Tibial nerve (tissue), 4 donors: Measurements from ENCODE around the gene LTBP2. TPM values are rescaled to one million over a fixed set of nuclear protein-coding genes. Genes with fewer than 3 reads are reported as not detected.
A peak's percentile ranks its signal among the peaks of the same experiment; 100 is the strongest.

Source experiments
- DNase-seq, 2 donors: peaks; one replicate each; pipeline ENCODE4 v3.0.0-alpha.2; 2019; ENCODE audit warnings: low spot score in 2 of 2
- H3K27ac ChIP-seq, 4 donors: fragments of 200-600 bp; sonication (generic) in 3 of 4; one replicate each; pipeline ENCODE4 v1.5.1; 2017 to 2019; ENCODE audit warnings: mild to moderate bottlenecking in 1 of 4
- H3K27me3 ChIP-seq, 2 donors: fragments of 200-600 bp; sonication (generic) in 1 of 2; one replicate each; pipeline versions ENCODE4 v1.5.1 to v1.6.0; 2017 to 2019
- H3K36me3 ChIP-seq, 3 donors: fragments of 200-600 bp; sonication (generic); one replicate each; pipeline ENCODE4 v1.5.1; 2018 to 2019
- H3K4me1 ChIP-seq, 4 donors: fragments of 200-600 bp; sonication (generic) in 3 of 4; one replicate each; pipeline ENCODE4 v1.5.1; 2017 to 2019
- H3K4me3 ChIP-seq, 4 donors: fragments of 200-600 bp; sonication (generic) in 3 of 4; one replicate each; pipeline ENCODE4 v1.5.1; 2017 to 2019; ENCODE audit warnings: mild to moderate bottlenecking in 1 of 4, moderate library complexity in 1 of 4
- H3K9me3 ChIP-seq, 4 donors: fragments of 200-600 bp; sonication (generic) in 3 of 4; one replicate each; pipeline ENCODE4 v1.5.1; 2017 to 2019
- EP300 ChIP-seq, 2 donors: sonication (generic); formaldehyde crosslinking; IDR thresholded peaks; one replicate each; pipeline ENCODE4 v1.6.1; 2017; ENCODE audit warnings: antibody characterized with exemption in 2 of 2, mild to moderate bottlenecking in 1 of 2
- POLR2A ChIP-seq, 2 donors: fragments of 450-650 bp; IDR thresholded peaks; one replicate each; pipeline ENCODE4 v1.6.1; 2017; ENCODE audit warnings: antibody characterized with exemption in 2 of 2, mild to moderate bottlenecking in 2 of 2, moderate library complexity in 2 of 2
- WGBS, 2 donors: methylation state at CpG; one replicate each; pipeline ENCODE4 v1.1.5; 2018; 5-methylcytosine and 5-hydroxymethylcytosine counted together
- total RNA-seq, 4 donors: library from RNA; depleted of rRNA; stranded (reverse); fragments of >200 nt; gene quantifications; one replicate each; pipeline ENCODE4 v1.1.0, GENCODE V29; 2016
- TF ChIP-seq, protein P1 (sequence below), 5 experiments: fragments of 200-600 bp in 3 of 5; fragments of 450-650 bp in 2 of 5; sonication (generic) in 3 of 5; IDR thresholded peaks; one replicate each; pipeline ENCODE4 v1.5.1; 2016 to 2019; ENCODE audit warnings: antibody characterized with exemption in 5 of 5, mild to moderate bottlenecking in 3 of 5, moderate library complexity in 2 of 5

LTBP2 gene
- total RNA-seq, 4 donors from 2014 or later = 67.1 to 276 (median 134) TPM

DNA sequence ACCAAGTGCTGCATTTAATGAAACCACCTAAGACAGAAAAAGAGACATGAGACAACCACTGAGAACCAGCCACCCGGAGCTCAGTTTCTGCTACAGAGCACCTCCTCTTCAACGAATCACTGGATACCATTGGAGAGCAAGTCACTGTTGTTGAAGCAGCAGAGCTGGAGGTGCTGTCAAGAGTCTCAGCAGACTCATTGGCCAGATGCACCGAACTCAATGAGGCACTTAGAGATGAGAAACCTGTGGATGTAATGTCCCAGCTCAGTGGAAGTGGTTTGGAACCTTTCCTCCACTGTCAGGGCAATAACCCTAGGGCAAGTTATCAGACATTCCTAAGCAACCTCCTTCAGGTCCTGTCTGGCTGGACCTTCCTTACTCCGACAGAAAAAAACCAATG, 132.0 kb downstream of the LTBP2 start:
- H3K4me1 ChIP-seq = no peaks in the 10 kb centered on the region
- no peak overlapping the region for H3K4me3 ChIP-seq
- H3K36me3 ChIP-seq = peaks cover 0 to 90% (median 3%) of the 10 kb centered on the region in 3 donors
- 79 to 86% methylated on average over 4 of the region's 4 CpGs for WGBS, 2 donors
- H3K27me3 ChIP-seq = no peaks in the 10 kb centered on the region
- no peak for DNase-seq
- no peak overlapping the region for H3K27ac ChIP-seq
- TF ChIP-seq POLR2A (IDR thresholded peaks at IDR 0.05) = no peak
- no peak for TF ChIP-seq EP300 (IDR thresholded peaks at IDR 0.05)
- TF ChIP-seq, protein P1, sequence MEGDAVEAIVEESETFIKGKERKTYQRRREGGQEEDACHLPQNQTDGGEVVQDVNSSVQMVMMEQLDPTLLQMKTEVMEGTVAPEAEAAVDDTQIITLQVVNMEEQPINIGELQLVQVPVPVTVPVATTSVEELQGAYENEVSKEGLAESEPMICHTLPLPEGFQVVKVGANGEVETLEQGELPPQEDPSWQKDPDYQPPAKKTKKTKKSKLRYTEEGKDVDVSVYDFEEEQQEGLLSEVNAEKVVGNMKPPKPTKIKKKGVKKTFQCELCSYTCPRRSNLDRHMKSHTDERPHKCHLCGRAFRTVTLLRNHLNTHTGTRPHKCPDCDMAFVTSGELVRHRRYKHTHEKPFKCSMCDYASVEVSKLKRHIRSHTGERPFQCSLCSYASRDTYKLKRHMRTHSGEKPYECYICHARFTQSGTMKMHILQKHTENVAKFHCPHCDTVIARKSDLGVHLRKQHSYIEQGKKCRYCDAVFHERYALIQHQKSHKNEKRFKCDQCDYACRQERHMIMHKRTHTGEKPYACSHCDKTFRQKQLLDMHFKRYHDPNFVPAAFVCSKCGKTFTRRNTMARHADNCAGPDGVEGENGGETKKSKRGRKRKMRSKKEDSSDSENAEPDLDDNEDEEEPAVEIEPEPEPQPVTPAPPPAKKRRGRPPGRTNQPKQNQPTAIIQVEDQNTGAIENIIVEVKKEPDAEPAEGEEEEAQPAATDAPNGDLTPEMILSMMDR (IDR thresholded peaks at IDR 0.05) = no peak
- no peaks in the 10 kb centered on the region for H3K9me3 ChIP-seq

DNA sequence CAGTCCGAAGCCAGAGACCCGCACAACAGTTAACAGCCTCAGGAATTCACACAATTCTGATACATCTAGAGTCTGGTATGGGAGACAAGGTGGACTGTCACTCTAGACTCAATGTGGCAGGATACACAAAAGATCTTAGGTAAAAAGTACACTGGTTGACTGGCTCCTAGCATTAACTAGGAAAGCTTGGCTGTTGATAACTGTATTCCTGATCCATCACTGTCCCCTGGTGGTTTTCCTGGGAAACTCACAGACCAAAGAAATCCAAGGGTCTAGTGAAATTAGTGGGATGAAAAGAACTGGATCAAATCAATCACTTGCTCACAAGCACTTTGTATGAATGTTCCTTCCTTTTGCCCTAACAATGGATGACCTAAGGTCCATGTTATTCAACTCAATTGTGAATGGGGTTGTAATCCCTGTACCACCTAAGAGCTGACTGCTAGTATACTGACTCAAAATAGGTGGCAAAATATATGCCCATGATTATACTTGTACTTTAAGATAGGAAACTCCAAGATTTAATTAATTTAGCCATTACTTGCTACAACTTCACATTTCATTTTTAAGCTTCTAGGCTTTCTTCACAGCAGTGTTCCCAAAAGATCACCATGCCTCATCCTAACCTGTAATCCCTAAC, 132.9 kb downstream of the LTBP2 start:
- Histone ChIP-seq H3K27ac (no peak overlapping the region), H3K36me3 (peaks cover 0 to 90% (median 3%) of the 10 kb centered on the region in 3 donors), H3K4me1 (no peaks in the 10 kb centered on the region), H3K4me3 (no peak overlapping the region), H3K9me3 (no peaks in the 10 kb centered on the region), H3K27me3 (no peaks in the 10 kb centered on the region)
- no peak for TF ChIP-seq POLR2A (IDR thresholded peaks at IDR 0.05)
- TF ChIP-seq, protein P1 (IDR thresholded peaks at IDR 0.05) = peak; percentile 28 to 76 (median 42)
- 93 to 100% methylated on average over 2 of the region's 2 CpGs for WGBS, 2 donors
- no peak for DNase-seq

DNA sequence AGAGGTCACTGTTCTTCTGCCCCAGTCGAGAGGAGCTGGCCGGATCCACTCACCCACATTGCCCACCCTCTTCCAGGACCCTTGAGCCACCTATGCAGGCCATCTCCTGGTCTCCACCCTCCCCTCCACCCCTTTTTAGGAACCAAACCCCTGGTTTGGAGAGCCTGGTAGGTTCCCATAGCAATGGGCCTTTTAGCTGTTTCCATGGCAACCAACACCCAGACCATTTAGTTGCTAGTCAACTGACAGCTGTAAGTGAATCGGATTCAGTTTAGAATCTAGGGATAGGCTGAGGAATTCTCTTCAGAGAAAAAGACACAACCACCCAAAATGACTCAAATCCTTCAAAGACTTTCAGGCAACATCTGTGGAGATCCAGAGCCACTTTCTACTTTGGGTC, 135.4 kb downstream of the LTBP2 start:
- WGBS, 2 donors = 74 to 88% methylated on average over 3 of the region's 3 CpGs
- H3K27ac ChIP-seq = no peak overlapping the region
- peaks cover 0 to 83% (median 3%) of the 10 kb centered on the region in 3 donors for H3K36me3 ChIP-seq
- no peaks in the 10 kb centered on the region for H3K9me3 ChIP-seq
- H3K27me3 ChIP-seq = no peaks in the 10 kb centered on the region
- no peak overlapping the region for H3K4me3 ChIP-seq
- no peaks in the 10 kb centered on the region for H3K4me1 ChIP-seq
- no peak for DNase-seq
- no peak for TF ChIP-seq EP300 (IDR thresholded peaks at IDR 0.05)
- TF ChIP-seq, protein P1 (IDR thresholded peaks at IDR 0.05) = no peak
- TF ChIP-seq POLR2A (IDR thresholded peaks at IDR 0.05) = no peak

DNA sequence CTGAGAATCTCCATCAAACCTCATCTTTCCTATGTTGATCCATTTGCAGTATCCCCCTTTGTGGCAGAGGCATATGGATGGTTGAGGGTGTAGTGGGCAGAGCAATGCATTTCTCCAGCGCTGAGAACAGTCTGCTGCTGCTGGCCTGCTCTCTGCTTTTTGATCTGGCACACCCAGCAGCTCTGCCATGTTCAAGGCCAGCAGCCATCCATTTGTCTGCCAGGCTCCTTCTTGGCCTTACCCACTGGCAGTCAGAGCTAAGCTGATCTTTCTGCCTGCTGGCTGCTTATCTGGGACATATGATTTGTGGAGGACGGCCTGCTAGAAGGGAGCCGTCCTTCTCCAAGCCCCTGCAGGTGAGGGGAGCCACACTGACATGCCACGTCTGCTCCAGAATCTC, 135.9 kb downstream of the LTBP2 start:
- H3K4me3 ChIP-seq = no peak overlapping the region
- H3K9me3 ChIP-seq = no peaks in the 10 kb centered on the region
- TF ChIP-seq, protein P1 (IDR thresholded peaks at IDR 0.05) = no peak
- TF ChIP-seq EP300 (IDR thresholded peaks at IDR 0.05) = no peak
- no peak for TF ChIP-seq POLR2A (IDR thresholded peaks at IDR 0.05)
- DNase-seq = no peak
- 89 to 93% methylated on average over 4 of the region's 4 CpGs for WGBS, 2 donors
- H3K36me3 ChIP-seq = peaks cover 0 to 83% (median 3%) of the 10 kb centered on the region in 3 donors
- no peaks in the 10 kb centered on the region for H3K27me3 ChIP-seq
- H3K4me1 ChIP-seq = peaks cover 0 to 1% (median 0%) of the 10 kb centered on the region in 4 donors
- H3K27ac ChIP-seq = no peak overlapping the region

DNA sequence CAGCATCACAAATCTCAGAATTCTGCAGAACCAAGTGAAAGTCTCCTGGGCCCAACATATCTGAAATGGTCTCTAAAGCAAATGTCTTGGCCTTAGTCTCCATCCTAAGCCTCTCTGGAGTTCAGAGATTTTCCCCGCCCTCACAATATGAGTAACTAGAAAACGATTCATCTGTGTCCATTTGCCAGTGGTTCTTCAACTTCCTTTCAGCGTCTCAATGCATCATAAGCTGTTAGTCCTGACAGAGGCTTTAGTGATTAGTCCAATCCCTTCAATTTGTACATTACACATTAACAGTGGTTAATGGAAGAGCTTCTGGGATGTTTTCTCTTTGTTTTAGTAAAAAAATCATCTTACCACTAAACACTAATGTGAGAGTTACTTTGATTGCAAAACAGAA, 136.4 kb downstream of the LTBP2 start:
- no peak for DNase-seq
- Histone ChIP-seq H3K4me3 (no peak overlapping the region), H3K36me3 (peaks cover 0 to 83% (median 3%) of the 10 kb centered on the region in 3 donors), H3K4me1 (peaks cover 0 to 5% (median 0%) of the 10 kb centered on the region in 4 donors), H3K9me3 (no peaks in the 10 kb centered on the region), H3K27me3 (no peaks in the 10 kb centered on the region), H3K27ac (no peak overlapping the region)
- TF ChIP-seq POLR2A (IDR thresholded peaks at IDR 0.05) (no peak), EP300 (IDR thresholded peaks at IDR 0.05) (no peak)
- TF ChIP-seq, protein P1 (IDR thresholded peaks at IDR 0.05) = no peak
- WGBS, 2 donors = 39 to 45% methylated on average over 3 of the region's 3 CpGs
